ENCODE data around the gene AADACL4. TPM values are rescaled to one million over a fixed set of nuclear protein-coding genes. Genes with fewer than 3 reads are reported as not detected.

AADACL4 gene
- total and polyA plus RNA-seq, 2 donors (not counting 1 experiment from before 2014, with no cell fraction given) = not detected

DNA sequence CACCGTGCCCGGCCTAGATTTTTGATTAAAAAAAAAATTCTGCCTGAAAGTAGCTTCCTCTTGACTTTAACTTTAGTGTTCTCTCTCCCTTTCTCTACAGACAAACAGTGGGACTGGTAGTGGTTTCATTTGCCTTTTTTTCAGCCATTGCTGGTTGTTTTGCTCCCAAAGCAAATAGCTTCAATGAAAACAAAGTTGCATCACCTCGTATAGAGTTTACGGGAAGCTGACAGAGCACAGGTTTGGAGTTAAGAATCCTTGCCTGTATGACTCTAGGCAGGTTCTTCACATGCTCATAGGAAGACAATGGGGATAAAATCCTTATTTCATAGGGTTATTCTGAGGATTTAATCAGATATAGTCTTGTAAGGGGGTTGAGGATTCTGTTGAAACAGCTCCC, 21.6 kb downstream of the AADACL4 start:
- Histone ChIP-seq H3K9me3 (ENCODE audit: control extremely low read depth in 1 of 3, control insufficient read depth in 2 of 3, insufficient read depth in 1 of 3, low read length in 2 of 3) (peaks cover 3 to 7% (median 4%) of the 10 kb centered on the region in 3 donors), H3K27ac (ENCODE audit: low read length in 2 of 2) (no peak overlapping the region), H2AFZ (ENCODE audit: insufficient read depth, low read depth, low read length, poor library complexity, severe bottlenecking) (no peak overlapping the region), H3K4me1 (ENCODE audit: control insufficient read depth in 2 of 2, insufficient read depth in 2 of 2, low read length in 2 of 2) (no peaks in the 10 kb centered on the region), H3K4me2 (replicated peaks; ENCODE audit: low read depth, low read length, poor library complexity, severe bottlenecking) (no peak overlapping the region), H3K79me2 (ENCODE audit: control insufficient read depth, insufficient read depth, low read length) (no peaks in the 10 kb centered on the region), H3K4me3 (ENCODE audit: control extremely low read depth in 1 of 5, extremely low read depth in 1 of 5, insufficient read depth in 1 of 5, low read depth in 2 of 5, low read length in 4 of 5) (no peak overlapping the region), H3K9ac (ENCODE audit: low read length) (no peak overlapping the region), H3K36me3 (replicated peaks in 1 of 2; ENCODE audit: control extremely low read depth in 1 of 2, control insufficient read depth in 1 of 2, extremely low read depth in 1 of 2, insufficient read depth in 2 of 2, low read length in 1 of 2) (no peaks in the 10 kb centered on the region), H4K20me1 (ENCODE audit: control insufficient read depth, insufficient read depth, low read length, poor library complexity, severe bottlenecking) (no peaks in the 10 kb centered on the region), H3K27me3 (replicated peaks in 1 of 4; ENCODE audit: control extremely low read depth in 1 of 4, control insufficient read depth in 3 of 4, insufficient read depth in 4 of 4, low read length in 3 of 4) (peaks cover 0 to 1% (median 0%) of the 10 kb centered on the region in 4 experiments)
- ChIA-PET POLR2A (no interaction called here), CTCF (no interaction called here)
- DNase-seq (no peak), ATAC-seq (ENCODE audit: low read depth) (no peak)
- H3K9me3 Mint-ChIP-seq (ENCODE audit: insufficient read depth) = peaks cover 7% of the 10 kb centered on the region
- intact Hi-C loops (cut with micrococcal nuclease) = no loop called here
- WGBS (ENCODE audit: insufficient coverage) = 93% methylated on average over 2 of the region's 4 CpGs
- no peak overlapping the region for H3K27ac Mint-ChIP-seq
- no peak for TF ChIP-seq EZH2 (IDR thresholded peaks at IDR 0.05; ENCODE audit: borderline replicate concordance, insufficient read depth, low read depth, low read length, poor library complexity, severe bottlenecking)
- TF ChIP-seq, protein P1, sequence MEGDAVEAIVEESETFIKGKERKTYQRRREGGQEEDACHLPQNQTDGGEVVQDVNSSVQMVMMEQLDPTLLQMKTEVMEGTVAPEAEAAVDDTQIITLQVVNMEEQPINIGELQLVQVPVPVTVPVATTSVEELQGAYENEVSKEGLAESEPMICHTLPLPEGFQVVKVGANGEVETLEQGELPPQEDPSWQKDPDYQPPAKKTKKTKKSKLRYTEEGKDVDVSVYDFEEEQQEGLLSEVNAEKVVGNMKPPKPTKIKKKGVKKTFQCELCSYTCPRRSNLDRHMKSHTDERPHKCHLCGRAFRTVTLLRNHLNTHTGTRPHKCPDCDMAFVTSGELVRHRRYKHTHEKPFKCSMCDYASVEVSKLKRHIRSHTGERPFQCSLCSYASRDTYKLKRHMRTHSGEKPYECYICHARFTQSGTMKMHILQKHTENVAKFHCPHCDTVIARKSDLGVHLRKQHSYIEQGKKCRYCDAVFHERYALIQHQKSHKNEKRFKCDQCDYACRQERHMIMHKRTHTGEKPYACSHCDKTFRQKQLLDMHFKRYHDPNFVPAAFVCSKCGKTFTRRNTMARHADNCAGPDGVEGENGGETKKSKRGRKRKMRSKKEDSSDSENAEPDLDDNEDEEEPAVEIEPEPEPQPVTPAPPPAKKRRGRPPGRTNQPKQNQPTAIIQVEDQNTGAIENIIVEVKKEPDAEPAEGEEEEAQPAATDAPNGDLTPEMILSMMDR (IDR thresholded peaks at IDR 0.05) = no peak
- H3K4me3 Mint-ChIP-seq = no peak overlapping the region
- H3K4me1 Mint-ChIP-seq = no peaks in the 10 kb centered on the region
- H3K27me3 Mint-ChIP-seq = peaks cover under 1% of the 10 kb centered on the region

DNA sequence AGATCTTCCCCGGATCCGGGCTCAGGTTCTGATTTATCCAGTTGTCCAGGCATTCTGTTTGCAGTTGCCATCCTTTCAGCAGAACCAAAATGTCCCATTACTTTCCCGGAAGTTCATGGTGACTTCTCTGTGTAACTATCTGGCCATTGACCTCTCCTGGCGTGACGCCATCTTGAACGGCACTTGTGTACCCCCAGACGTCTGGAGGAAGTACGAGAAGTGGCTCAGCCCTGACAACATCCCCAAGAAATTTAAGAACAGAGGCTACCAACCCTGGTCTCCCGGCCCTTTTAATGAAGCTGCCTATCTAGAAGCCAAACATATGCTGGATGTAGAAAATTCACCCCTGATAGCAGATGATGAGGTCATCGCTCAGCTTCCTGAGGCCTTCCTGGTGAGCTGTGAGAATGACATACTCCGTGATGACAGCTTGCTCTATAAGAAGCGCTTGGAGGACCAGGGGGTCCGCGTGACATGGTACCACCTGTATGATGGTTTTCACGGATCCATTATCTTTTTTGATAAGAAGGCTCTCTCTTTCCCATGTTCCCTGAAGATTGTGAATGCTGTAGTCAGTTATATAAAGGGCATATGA, 22.4 kb downstream of the AADACL4 start:
- Mint-ChIP-seq H3K27ac (no peak overlapping the region), H3K4me1 (no peaks in the 10 kb centered on the region), H3K9me3 (ENCODE audit: insufficient read depth) (peaks cover 7% of the 10 kb centered on the region), H3K27me3 (peaks cover 5% of the 10 kb centered on the region), H3K4me3 (no peak overlapping the region)
- POLR2A ChIA-PET = no interaction called here
- no peak overlapping the region for H3K4me3 ChIP-seq (ENCODE audit: control extremely low read depth in 1 of 5, extremely low read depth in 1 of 5, insufficient read depth in 1 of 5, low read depth in 2 of 5, low read length in 4 of 5)
- H3K27ac ChIP-seq (ENCODE audit: low read length in 2 of 2) = no peak overlapping the region
- DNase-seq (no peak), ATAC-seq (ENCODE audit: low read depth) (no peak)
- no peaks in the 10 kb centered on the region for H4K20me1 ChIP-seq (ENCODE audit: control insufficient read depth, insufficient read depth, low read length, poor library complexity, severe bottlenecking)
- H3K36me3 ChIP-seq (replicated peaks in 1 of 2; ENCODE audit: control extremely low read depth in 1 of 2, control insufficient read depth in 1 of 2, extremely low read depth in 1 of 2, insufficient read depth in 2 of 2, low read length in 1 of 2) = no peaks in the 10 kb centered on the region
- CTCF ChIA-PET = interaction anchor here (1.1 kb wide), 1 partner anchor 10 kb away, joined by 3 read pairs; no protein-coding TSS in a partner anchor
- peaks cover 0 to 3% (median 0%) of the 10 kb centered on the region in 4 experiments for H3K27me3 ChIP-seq (replicated peaks in 1 of 4; ENCODE audit: control extremely low read depth in 1 of 4, control insufficient read depth in 3 of 4, insufficient read depth in 4 of 4, low read length in 3 of 4)
- WGBS (ENCODE audit: insufficient coverage) = 92% methylated on average over 10 of the region's 15 CpGs
- H3K4me2 ChIP-seq (replicated peaks; ENCODE audit: low read depth, low read length, poor library complexity, severe bottlenecking) = no peak overlapping the region
- peaks cover 3 to 7% (median 4%) of the 10 kb centered on the region in 3 donors for H3K9me3 ChIP-seq (ENCODE audit: control extremely low read depth in 1 of 3, control insufficient read depth in 2 of 3, insufficient read depth in 1 of 3, low read length in 2 of 3)
- TF ChIP-seq, protein P1 (IDR thresholded peaks at IDR 0.05) = no peak
- no peak for TF ChIP-seq EZH2 (IDR thresholded peaks at IDR 0.05; ENCODE audit: borderline replicate concordance, insufficient read depth, low read depth, low read length, poor library complexity, severe bottlenecking)
- H2AFZ ChIP-seq (ENCODE audit: insufficient read depth, low read depth, low read length, poor library complexity, severe bottlenecking) = no peak overlapping the region
- H3K4me1 ChIP-seq (ENCODE audit: control insufficient read depth in 2 of 2, insufficient read depth in 2 of 2, low read length in 2 of 2) = no peaks in the 10 kb centered on the region
- no peak overlapping the region for H3K9ac ChIP-seq (ENCODE audit: low read length)
- H3K79me2 ChIP-seq (ENCODE audit: control insufficient read depth, insufficient read depth, low read length) = no peaks in the 10 kb centered on the region
- intact Hi-C loops (cut with micrococcal nuclease) = no loop called here

Measured in B cell (primary cell).